ENCODE data around the gene SP100. TPM values are rescaled to one million over a fixed set of nuclear protein-coding genes. Genes with fewer than 3 reads are reported as not detected.
"Not testable (repeated sequence)": the region's sequence is repeated elsewhere in the genome, so short reads cannot be mapped to it uniquely, and the experiment has no call there.

Gene SP100
- total RNA-seq, 2 donors from 2014 or later: 139 to 220 TPM

DNA sequence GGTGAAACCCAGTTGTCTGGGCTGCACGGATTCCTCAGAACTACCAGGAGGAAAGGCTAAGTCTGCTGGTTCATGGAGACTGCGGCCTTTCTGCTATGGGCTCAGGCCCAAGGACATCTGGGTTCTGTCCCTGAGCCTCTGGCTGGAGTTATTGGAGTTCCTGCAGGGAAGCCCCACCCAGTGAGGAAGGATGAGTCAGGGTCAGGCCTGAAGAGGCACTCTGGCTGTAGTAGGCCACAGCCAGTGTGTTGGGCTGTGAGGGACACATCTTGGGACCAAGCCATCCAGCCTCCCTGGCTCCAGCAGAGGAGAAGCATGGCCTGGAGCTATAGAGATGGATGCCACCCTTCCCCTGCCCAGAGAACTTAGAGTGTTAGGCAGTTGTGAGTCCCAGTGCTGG lies 75.2 kb downstream of the SP100 start:
- not testable (repeated sequence) for DNase-seq (ENCODE audit: low spot score in 2 of 2); ATAC-seq
- H3K36me3 Mint-ChIP-seq: peaks cover 68 to 90% of the 10 kb centered on the region in 2 donors
- H3K9me3 Mint-ChIP-seq: peaks cover 8 to 14% of the 10 kb centered on the region in 2 donors
- H3K27ac Mint-ChIP-seq: peak overlapping the region in 1 of 2 donors; percentile 53

- Mint-ChIP-seq H3K27ac (no peak overlapping the region), H3K36me3 (peaks cover 59 to 81% of the 10 kb centered on the region in 2 donors), H3K9me3 (peaks cover 8 to 14% of the 10 kb centered on the region in 2 donors)
- DNase-seq (ENCODE audit: low spot score in 2 of 2): no peak
- no peak for ATAC-seq
These were observed 76.1 kb downstream of the SP100 start for GRCh38 chr2:230492107-230492506.

DNA sequence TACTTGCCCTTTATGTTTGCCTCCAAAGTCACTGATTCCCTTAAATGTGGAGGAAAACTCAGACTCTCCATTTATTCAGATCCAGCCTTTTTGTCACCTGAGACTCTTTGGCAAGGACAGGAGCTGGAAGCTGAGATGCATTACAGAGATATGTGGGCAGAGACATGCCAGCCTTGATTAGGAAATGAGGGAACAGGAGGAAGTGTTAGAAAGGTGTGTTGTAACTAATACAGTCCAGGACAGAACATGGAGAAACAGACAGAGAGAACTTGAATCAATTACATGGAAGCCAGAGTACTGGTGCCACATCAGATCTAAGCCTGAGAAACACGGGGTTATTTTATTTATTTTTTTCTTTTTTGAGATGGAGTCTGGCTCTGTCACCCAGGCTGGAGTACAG lies 79.0 kb downstream of the SP100 start:
- peaks cover 0 to 3% of the 10 kb centered on the region in 2 donors for H3K9me3 Mint-ChIP-seq
- H3K36me3 Mint-ChIP-seq: peaks cover 39 to 66% of the 10 kb centered on the region in 2 donors
- no peak overlapping the region for H3K27ac Mint-ChIP-seq
- ATAC-seq: no peak
- no peak for DNase-seq (ENCODE audit: low spot score in 2 of 2)

DNA sequence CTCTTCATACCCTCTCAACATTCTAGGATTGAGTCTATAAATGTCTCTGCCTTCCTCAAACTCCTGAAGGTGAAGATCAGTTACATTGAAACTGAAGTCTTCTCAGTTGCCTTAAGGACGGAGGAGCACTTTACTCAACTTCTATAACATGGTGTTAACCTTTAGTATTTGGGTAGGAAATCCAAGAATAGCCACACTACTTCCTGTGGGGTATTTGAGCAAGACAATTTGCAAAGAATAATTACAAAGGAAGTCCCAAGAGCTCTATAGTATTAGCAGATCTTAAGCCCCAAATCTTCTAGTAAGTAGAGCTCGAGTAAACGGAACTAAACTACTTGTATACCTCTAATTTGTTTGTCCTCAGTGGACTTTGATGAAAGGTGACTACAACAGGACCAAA lies 80.9 kb downstream of the SP100 start:
- no peaks in the 10 kb centered on the region for H3K9me3 Mint-ChIP-seq
- ATAC-seq (no peak), DNase-seq (ENCODE audit: low spot score in 2 of 2) (no peak)
- peak overlapping the region in 1 of 2 donors; percentile 38 for H3K27ac Mint-ChIP-seq
- H3K36me3 Mint-ChIP-seq: peaks cover 30 to 60% of the 10 kb centered on the region in 2 donors

DNA sequence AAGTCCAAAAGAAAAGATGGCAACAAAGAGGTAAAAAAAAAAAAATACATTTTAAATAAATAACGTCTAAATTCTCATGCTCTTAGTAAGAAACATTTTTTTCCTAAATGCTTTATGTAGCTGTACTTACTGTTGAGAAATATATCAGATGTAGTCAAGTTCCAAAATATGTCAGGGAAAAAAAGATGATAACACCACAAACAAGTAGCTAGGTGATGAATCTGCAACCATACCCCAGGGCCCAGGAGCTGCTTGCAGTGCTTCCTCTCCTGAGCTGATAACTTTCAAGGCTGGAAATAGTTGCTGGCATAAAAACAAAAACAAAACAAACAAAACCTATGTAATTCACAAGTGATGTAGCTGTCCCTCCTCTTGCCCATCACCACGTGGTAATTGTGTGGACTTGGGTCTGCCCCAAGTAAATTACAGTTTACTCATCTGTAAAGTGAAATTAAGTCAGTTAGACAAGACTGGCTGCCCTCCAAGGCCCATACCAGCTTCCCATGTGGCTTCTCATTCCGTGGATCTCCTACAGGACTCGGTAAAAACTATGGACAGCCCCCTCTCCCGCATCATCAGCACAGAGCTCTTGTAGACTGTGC lies 82.6 kb downstream of the SP100 start:
- DNase-seq (ENCODE audit: low spot score in 2 of 2): no peak
- no peak overlapping the region for H3K27ac Mint-ChIP-seq
- peaks cover 26 to 56% of the 10 kb centered on the region in 2 donors for H3K36me3 Mint-ChIP-seq
- H3K9me3 Mint-ChIP-seq: no peaks in the 10 kb centered on the region
- ATAC-seq: no peak

- DNase-seq (ENCODE audit: low spot score in 2 of 2) (no peak), ATAC-seq (peak in 1 of 2 donors; percentile 37)
- peaks cover 23 to 57% of the 10 kb centered on the region in 2 donors for H3K36me3 Mint-ChIP-seq
- no peaks in the 10 kb centered on the region for H3K9me3 Mint-ChIP-seq
- peak overlapping the region in 1 of 2 donors; percentile 4 for H3K27ac Mint-ChIP-seq
These were observed 86.6 kb downstream of the SP100 start for GRCh38 chr2:230502593-230502992.

- Mint-ChIP-seq H3K36me3 (peaks cover 23 to 61% of the 10 kb centered on the region in 2 donors), H3K9me3 (no peaks in the 10 kb centered on the region)
These were observed 87.8 kb downstream of the SP100 start for GRCh38 chr2:230503798-230504197.

GRCh38 chr2:230505162-230505561 lies 89.2 kb downstream of the SP100 start:
- DNase-seq (ENCODE audit: low spot score in 2 of 2) (peak in 1 of 2 donors; percentile 9), ATAC-seq (peak; percentile 37 to 90)
- Mint-ChIP-seq H3K27ac (no peak overlapping the region), H3K9me3 (peaks cover 0 to 4% of the 10 kb centered on the region in 2 donors), H3K36me3 (peaks cover 16 to 56% of the 10 kb centered on the region in 2 donors)

More at GRCh38 chr2:230503798-230504197, 87.8 kb downstream of the SP100 start:
- peak overlapping the region; percentile 58 for H3K27ac Mint-ChIP-seq
- DNase-seq (ENCODE audit: low spot score in 2 of 2) (no peak), ATAC-seq (peak; percentile 43 to 61)

DNA sequence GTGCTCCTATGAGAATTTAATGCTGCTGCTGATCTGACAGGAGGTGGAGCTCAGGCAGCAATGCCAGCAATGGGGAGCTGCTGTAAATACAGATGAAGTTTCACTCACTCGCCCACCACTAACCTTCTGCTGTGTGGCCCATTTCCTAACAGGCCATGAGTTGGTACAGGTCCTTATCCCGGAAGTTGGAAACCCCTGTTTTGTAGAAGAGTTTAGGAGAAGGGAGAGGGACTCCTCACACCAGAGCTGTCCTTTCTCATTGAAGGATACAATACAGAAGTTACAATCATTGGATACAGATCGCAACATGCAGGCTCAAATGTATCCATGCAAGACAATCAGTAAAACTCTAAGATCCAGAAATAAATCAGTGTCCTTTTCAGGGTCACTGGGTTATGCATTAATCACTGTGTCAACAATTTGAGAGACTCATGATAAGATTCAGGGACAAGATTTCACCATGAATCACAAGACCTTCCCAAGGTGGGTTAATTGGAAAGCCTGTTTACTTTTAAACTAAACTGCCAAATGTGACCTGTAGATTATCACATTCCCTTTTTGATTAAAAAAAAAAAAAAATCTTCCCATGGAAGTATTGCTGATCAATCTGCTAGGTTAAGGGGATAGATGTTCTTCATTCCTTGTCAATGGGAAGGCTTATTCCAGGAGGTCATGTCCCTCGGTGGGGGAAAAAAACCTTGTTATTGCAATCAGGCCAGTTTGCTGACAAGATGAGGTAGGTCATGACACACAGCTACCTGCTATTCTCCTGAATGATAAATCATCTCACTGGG lies 97.2 kb downstream of the SP100 start:
- H3K9me3 Mint-ChIP-seq: peaks cover 0 to 4% of the 10 kb centered on the region in 2 donors
- no peak for ATAC-seq
- peaks cover 32 to 43% of the 10 kb centered on the region in 2 donors for H3K36me3 Mint-ChIP-seq

DNA sequence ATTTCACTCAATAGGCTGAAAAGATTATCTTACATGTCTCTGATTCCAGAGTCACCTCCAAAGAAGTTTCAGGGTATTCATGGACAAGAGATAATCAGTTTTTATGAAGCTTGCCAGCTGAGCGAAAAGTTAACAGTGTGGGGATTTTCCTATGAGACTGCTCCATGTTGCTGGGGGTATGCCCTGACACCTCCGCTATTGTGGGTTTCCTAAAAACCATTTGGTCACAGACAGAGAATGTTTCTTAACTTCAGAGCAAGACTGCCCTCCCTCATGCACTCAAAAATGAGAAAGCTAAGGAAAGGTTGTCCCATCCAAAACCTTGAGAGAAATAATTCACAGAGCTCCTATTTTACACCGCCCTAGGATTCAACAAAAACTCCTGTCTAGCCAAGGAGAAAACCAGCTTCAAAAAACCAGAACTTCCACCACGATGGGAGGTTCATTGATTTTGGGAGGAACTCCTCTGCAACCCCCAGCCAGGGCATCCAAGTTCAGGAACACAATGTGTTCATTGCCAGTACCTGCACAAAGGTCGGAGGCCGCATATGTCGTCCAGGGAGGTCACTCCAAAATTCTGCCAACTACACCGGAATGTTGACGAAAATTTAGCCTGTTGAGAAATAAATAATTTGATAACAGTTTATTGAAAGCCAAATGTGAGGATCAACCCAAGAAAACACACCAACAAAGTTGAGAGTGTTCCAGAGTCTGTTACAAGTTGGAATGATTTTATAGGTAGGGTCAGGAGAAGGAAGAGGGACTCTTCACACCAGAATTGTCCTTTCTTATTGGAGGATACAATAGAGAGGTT lies 104.3 kb downstream of the SP100 start:
- Mint-ChIP-seq H3K9me3 (peaks cover 26 to 31% of the 10 kb centered on the region in 2 donors), H3K36me3 (peaks cover 41 to 52% of the 10 kb centered on the region in 2 donors), H3K27ac (no peak overlapping the region)
- DNase-seq (ENCODE audit: low spot score in 2 of 2) (no peak), ATAC-seq (no peak)

More for the DNA sequence above, 97.2 kb downstream of the SP100 start:
- H3K27ac Mint-ChIP-seq: no peak overlapping the region
- DNase-seq (ENCODE audit: low spot score in 2 of 2): no peak

GRCh38 chr2:230520875-230521155 lies 104.8 kb downstream of the SP100 start:
- H3K9me3 Mint-ChIP-seq: peaks cover 26 to 31% of the 10 kb centered on the region in 2 donors
- no peak overlapping the region for H3K27ac Mint-ChIP-seq
- ATAC-seq (no peak), DNase-seq (ENCODE audit: low spot score in 2 of 2) (no peak)
- H3K36me3 Mint-ChIP-seq: peaks cover 44 to 53% of the 10 kb centered on the region in 2 donors

DNA sequence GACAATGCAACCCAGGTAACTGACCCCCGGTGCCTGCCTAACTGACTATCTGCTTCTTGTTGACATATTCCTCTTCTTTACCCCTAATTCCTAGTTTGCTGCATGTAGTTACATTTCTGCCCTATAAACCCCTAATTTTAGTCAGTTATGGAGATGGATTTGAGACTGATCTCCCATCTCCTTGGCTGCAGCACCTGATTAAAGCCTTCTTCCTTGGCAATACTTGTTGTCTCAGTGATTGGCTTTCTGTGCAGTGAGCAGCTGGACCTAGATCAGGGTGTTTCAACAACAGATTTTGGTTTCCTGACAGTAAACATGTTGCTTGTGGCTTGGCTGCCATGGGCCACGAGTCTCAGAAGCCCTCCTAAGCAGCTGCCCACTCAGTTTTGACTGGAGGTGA lies 105.4 kb downstream of the SP100 start:
- no peak overlapping the region for H3K27ac Mint-ChIP-seq
- ATAC-seq: no peak
- H3K9me3 Mint-ChIP-seq: peaks cover 26 to 31% of the 10 kb centered on the region in 2 donors
- DNase-seq (ENCODE audit: low spot score in 2 of 2): no peak
- H3K36me3 Mint-ChIP-seq: peaks cover 45 to 54% of the 10 kb centered on the region in 2 donors

DNA sequence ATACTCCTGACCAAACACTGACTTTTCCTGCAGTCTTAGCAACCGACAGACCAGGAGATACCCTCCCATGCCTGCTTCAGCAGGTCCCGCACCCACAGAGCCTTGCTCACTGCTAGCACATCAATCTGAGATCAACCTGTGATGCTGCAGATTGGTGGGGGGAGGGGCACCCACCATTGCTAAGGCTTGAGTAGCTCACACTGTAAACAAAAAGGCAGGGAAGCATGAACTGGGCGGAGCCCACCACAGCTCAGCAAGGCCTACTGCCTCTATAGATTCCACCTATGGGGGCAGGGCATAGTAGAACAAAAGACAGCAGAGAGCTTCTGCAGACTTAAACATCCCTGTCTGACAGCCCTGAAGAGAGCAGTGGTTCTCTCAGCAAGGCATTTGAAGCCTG lies 109.7 kb downstream of the SP100 start:
- ATAC-seq: no peak
- H3K36me3 Mint-ChIP-seq: peaks cover 39 to 51% of the 10 kb centered on the region in 2 donors
- DNase-seq (ENCODE audit: low spot score in 2 of 2): no peak
- peaks cover 28 to 40% of the 10 kb centered on the region in 2 donors for H3K9me3 Mint-ChIP-seq
- H3K27ac Mint-ChIP-seq: no peak overlapping the region

- Mint-ChIP-seq H3K27ac (peak overlapping the region; percentile 26 to 77), H3K36me3 (peaks cover 28 to 40% of the 10 kb centered on the region in 2 donors), H3K9me3 (peaks cover 0 to 18% of the 10 kb centered on the region in 2 donors)
- DNase-seq (ENCODE audit: low spot score in 2 of 2) (peak in 1 of 2 donors; percentile 56), ATAC-seq (peak; percentile 65 to 84)
These were observed 121.6 kb downstream of the SP100 start for GRCh38 chr2:230537531-230537976.

GRCh38 chr2:230540332-230540731 lies 124.3 kb downstream of the SP100 start:
- H3K9me3 Mint-ChIP-seq: peaks cover 6 to 34% of the 10 kb centered on the region in 2 donors
- DNase-seq (ENCODE audit: low spot score in 2 of 2) (no peak), ATAC-seq (peak in 1 of 2 donors; percentile 65)
- H3K27ac Mint-ChIP-seq: no peak overlapping the region
- peaks cover 51 to 64% of the 10 kb centered on the region in 2 donors for H3K36me3 Mint-ChIP-seq

GRCh38 chr2:230541934-230542380 lies 126.0 kb downstream of the SP100 start:
- peaks cover 51 to 64% of the 10 kb centered on the region in 2 donors for H3K36me3 Mint-ChIP-seq
- peak; percentile 59 to 70 for ATAC-seq
- no peak overlapping the region for H3K27ac Mint-ChIP-seq
- peaks cover 6 to 31% of the 10 kb centered on the region in 2 donors for H3K9me3 Mint-ChIP-seq
- DNase-seq (ENCODE audit: low spot score in 2 of 2): no peak
